Measurements from ENCODE around the gene ARHGAP42.

GRCh38 chr11:100756559-100756958 is 69.5 kb downstream of the ARHGAP42 start:
- no peak for TF ChIP-seq CTCF (IDR thresholded peaks at IDR 0.05)
- no peak for TF ChIP-seq POLR2A (IDR thresholded peaks at IDR 0.05; ENCODE audit: low read depth)
